ENCODE results near the gene IMPA2. TPM values are rescaled to one million over a fixed set of nuclear protein-coding genes. Genes with fewer than 3 reads are reported as not detected.
"Not testable (repeated sequence)": the region's sequence is repeated elsewhere in the genome, so short reads cannot be mapped to it uniquely, and the experiment has no call there.

The IMPA2 gene
- total RNA-seq: 6.1 TPM

- peak; percentile 94 for DNase-seq
These were observed at the start of gene IMPA2 for GRCh38 chr18:11981192-11981542. TSS of gene IMPA2 (plus strand) at chr18:11981507. CDS start at chr18:11981670, 163 bp downstream.

GRCh38 chr18:11932393-11932792, 48.9 kb upstream of the IMPA2 start:
- DNase-seq: no peak

GRCh38 chr18:11937874-11938478, 43.3 kb upstream of the IMPA2 start:
- DNase-seq: peak; percentile 48

GRCh38 chr18:11940956-11941355, 40.4 kb upstream of the IMPA2 start:
- DNase-seq: no peak

- no peak for DNase-seq
These were observed 37.8 kb upstream of the IMPA2 start for GRCh38 chr18:11943551-11943950.

- DNase-seq: no peak
These were observed 37.1 kb upstream of the IMPA2 start for GRCh38 chr18:11944252-11944651.

GRCh38 chr18:11944786-11945185, 36.5 kb upstream of the IMPA2 start:
- no peak for DNase-seq

GRCh38 chr18:11945834-11946659, 35.3 kb upstream of the IMPA2 start:
- not testable (repeated sequence) for DNase-seq

GRCh38 chr18:11946756-11947155, 34.6 kb upstream of the IMPA2 start:
- DNase-seq: no peak

- peak; percentile 80 for DNase-seq
These were observed 33.8 kb upstream of the IMPA2 start for GRCh38 chr18:11947214-11948191.

- no peak for DNase-seq
These were observed 32.3 kb upstream of the IMPA2 start for GRCh38 chr18:11948852-11949523.

GRCh38 chr18:11950824-11951223, 30.5 kb upstream of the IMPA2 start:
- no peak for DNase-seq

- DNase-seq: no peak
These were observed 29.9 kb upstream of the IMPA2 start for GRCh38 chr18:11951390-11951851.

GRCh38 chr18:11953113-11953512, 28.2 kb upstream of the IMPA2 start:
- DNase-seq: no peak

- DNase-seq: peak; percentile 17
These were observed 25.9 kb upstream of the IMPA2 start for GRCh38 chr18:11955239-11956029.

GRCh38 chr18:11956371-11957308, 24.7 kb upstream of the IMPA2 start:
- no peak for DNase-seq

- DNase-seq: no peak
These were observed 23.7 kb upstream of the IMPA2 start for GRCh38 chr18:11957636-11958035.

GRCh38 chr18:11959651-11960050, 21.7 kb upstream of the IMPA2 start:
- not testable (repeated sequence) for DNase-seq

- DNase-seq: no peak
These were observed 20.4 kb upstream of the IMPA2 start for GRCh38 chr18:11960743-11961380.
